Measurements from ENCODE around the gene SPRY1. TPM values are rescaled to one million over a fixed set of nuclear protein-coding genes. Genes with fewer than 3 reads are reported as not detected.

The SPRY1 gene
- total and polyA plus RNA-seq, 9 of the 15 experiments (the other 6 are each of a cell fraction or from before 2014, with no cell fraction given) = 0.18 to 1.9 (median 0.45) TPM; not detected in 1

DNA sequence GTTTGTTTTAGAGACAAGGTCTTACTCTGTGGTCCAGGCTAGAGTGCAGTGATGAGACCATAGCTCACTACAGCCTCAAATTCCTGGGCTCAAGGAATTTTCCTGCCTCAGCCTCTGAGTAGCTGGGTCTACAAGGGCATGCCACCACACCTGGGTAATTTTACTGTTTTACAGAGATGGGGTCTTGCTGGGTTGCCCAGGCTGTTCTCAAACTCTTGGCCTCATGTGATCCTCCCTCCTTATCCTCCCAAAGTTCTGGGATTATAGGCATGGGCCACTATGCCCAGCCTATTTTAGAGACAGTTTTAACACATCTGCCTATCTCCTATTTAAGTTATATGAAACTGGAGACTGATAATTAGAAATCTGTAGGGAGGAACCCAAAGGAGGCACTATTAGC is 53.8 kb downstream of the SPRY1 start:
- DNase-seq (ENCODE audit: extremely low read depth in 1 of 4, low spot score in 3 of 4) = no peak
- Histone ChIP-seq H3K27ac (ENCODE audit: extremely low read depth, low read depth, low read length) (no peak overlapping the region), H4K20me1 (replicated peaks; ENCODE audit: control insufficient read depth, insufficient read depth, low read length) (no peaks in the 10 kb centered on the region), H2AFZ (ENCODE audit: low read depth, low read length) (no peak overlapping the region), H3K27me3 (ENCODE audit: control insufficient read depth in 2 of 2, insufficient read depth in 2 of 2, low read length in 2 of 2) (no peaks in the 10 kb centered on the region), H3K4me2 (ENCODE audit: insufficient read depth, low read length) (no peak overlapping the region), H3K79me2 (ENCODE audit: control insufficient read depth, insufficient read depth, low read length) (no peaks in the 10 kb centered on the region), H3K9me3 (replicated peaks; ENCODE audit: control insufficient read depth, insufficient read depth, low read depth, low read length) (no peaks in the 10 kb centered on the region), H3K4me3 (no peak overlapping the region), H3K36me3 (ENCODE audit: control insufficient read depth, insufficient read depth, low read length) (no peaks in the 10 kb centered on the region), H3K9ac (ENCODE audit: insufficient read depth in 1 of 2, low read depth in 2 of 2, low read length in 2 of 2) (no peak overlapping the region), H3K9me1 (ENCODE audit: control insufficient read depth, insufficient read depth, low read length) (no peaks in the 10 kb centered on the region), H3K4me1 (replicated peaks in 1 of 2; ENCODE audit: control insufficient read depth in 2 of 2, insufficient read depth in 2 of 2, low read length in 2 of 2) (no peaks in the 10 kb centered on the region; a peak in 1 of 5 replicates)
- intact Hi-C loops (cut with micrococcal nuclease) = no loop called here
- FAIRE-seq = no peak
- ATAC-seq = no peak
- TF ChIP-seq, protein P1, sequence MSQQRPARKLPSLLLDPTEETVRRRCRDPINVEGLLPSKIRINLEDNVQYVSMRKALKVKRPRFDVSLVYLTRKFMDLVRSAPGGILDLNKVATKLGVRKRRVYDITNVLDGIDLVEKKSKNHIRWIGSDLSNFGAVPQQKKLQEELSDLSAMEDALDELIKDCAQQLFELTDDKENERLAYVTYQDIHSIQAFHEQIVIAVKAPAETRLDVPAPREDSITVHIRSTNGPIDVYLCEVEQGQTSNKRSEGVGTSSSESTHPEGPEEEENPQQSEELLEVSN (IDR thresholded peaks at IDR 0.05; ENCODE audit: borderline replicate concordance in 1 of 2, extremely low read depth in 1 of 2, insufficient read depth in 1 of 2, insufficient read length in 1 of 2, low read depth in 1 of 2, low read length in 1 of 2, poor library complexity in 1 of 2, severe bottlenecking in 1 of 2) = no peak
- TF ChIP-seq PRMT5 (CRISPR knock-in tag; IDR thresholded peaks at IDR 0.05) = no peak
- no TSS peak for BruUV-seq (replicated peaks)
- in situ Hi-C loops (cut with MboI) = no loop called here
- CTCF ChIA-PET (ENCODE audit: low intra/inter-chr PET ratio) = no interaction called here
- POLR2A ChIA-PET = interaction anchor here (0.6 kb wide), 1 partner anchor 377 kb away, joined by 3 read pairs; no protein-coding TSS in a partner anchor

DNA sequence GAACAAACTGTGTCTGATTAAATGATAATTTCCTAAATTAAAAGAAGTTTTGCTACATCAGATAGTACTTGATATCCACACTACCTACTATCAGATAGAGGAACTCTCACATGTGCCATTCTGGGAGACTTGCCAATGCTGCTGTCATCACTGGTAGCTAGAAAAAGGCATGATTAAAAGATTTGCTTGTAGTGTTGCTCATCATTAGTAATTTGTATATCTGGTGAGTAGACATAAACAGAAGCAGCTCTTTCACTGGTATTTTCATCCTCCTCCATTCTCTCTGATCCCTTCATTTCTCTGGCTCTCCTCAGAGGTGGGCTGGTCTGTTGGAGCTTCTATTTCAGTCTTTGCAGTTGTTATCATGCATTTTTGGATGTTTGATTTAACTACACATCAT is 56.0 kb downstream of the SPRY1 start:
- TF ChIP-seq PCBP2 (IDR thresholded peaks at IDR 0.05; ENCODE audit: low read depth, low read length, poor library complexity, severe bottlenecking) (no peak), FOSL1 (tag; conservative IDR thresholded peaks at IDR 0.05) (0 out of 2 replicates have a peak, but pooled peaks have one; percentile 22), ETS1 (conservative IDR thresholded peaks at IDR 0.05; ENCODE audit: control insufficient read depth, low read depth, low read length) (no peak), MCM2 (IDR thresholded peaks at IDR 0.05; ENCODE audit: low read depth) (no peak), HNRNPL (IDR thresholded peaks at IDR 0.05; ENCODE audit: low read depth, low read length) (no peak), TCFL5 (CRISPR knock-in tag; conservative IDR thresholded peaks at IDR 0.05) (no peak), ZFP30 (CRISPR knock-in tag; IDR thresholded peaks at IDR 0.05; ENCODE audit: borderline replicate concordance) (no peak)
- DNase-seq (ENCODE audit: extremely low read depth in 1 of 4, low spot score in 3 of 4) = no peak
- no peaks in the 10 kb centered on the region for H3K9me3 ChIP-seq (replicated peaks; ENCODE audit: control insufficient read depth, insufficient read depth, low read depth, low read length)
- H3K27ac ChIP-seq (ENCODE audit: extremely low read depth, low read depth, low read length) = no peak overlapping the region
- H3K36me3 ChIP-seq (ENCODE audit: control insufficient read depth, insufficient read depth, low read length) = no peaks in the 10 kb centered on the region
- no peak overlapping the region for H3K4me3 ChIP-seq
- H2AFZ ChIP-seq (ENCODE audit: low read depth, low read length) = no peak overlapping the region
- POLR2A ChIA-PET = interaction anchor here (0.6 kb wide), 1 partner anchor 224 kb away, joined by 3 read pairs; no protein-coding TSS in a partner anchor
- H3K4me2 ChIP-seq (ENCODE audit: insufficient read depth, low read length) = no peak overlapping the region
- no peaks in the 10 kb centered on the region; a peak in 1 of 5 replicates for H3K4me1 ChIP-seq (replicated peaks in 1 of 2; ENCODE audit: control insufficient read depth in 2 of 2, insufficient read depth in 2 of 2, low read length in 2 of 2)
- BruUV-seq (replicated peaks) = no TSS peak
- no peak for FAIRE-seq
- H3K9ac ChIP-seq (ENCODE audit: insufficient read depth in 1 of 2, low read depth in 2 of 2, low read length in 2 of 2) = no peak overlapping the region
- in situ Hi-C loops (cut with MboI) (no loop called here), intact Hi-C loops (cut with micrococcal nuclease) (no loop called here)
- H3K9me1 ChIP-seq (ENCODE audit: control insufficient read depth, insufficient read depth, low read length) = no peaks in the 10 kb centered on the region
- no peaks in the 10 kb centered on the region for H4K20me1 ChIP-seq (replicated peaks; ENCODE audit: control insufficient read depth, insufficient read depth, low read length)
- CTCF ChIA-PET (ENCODE audit: low intra/inter-chr PET ratio) = no interaction called here
- ATAC-seq = no peak
- H3K79me2 ChIP-seq (ENCODE audit: control insufficient read depth, insufficient read depth, low read length) = no peaks in the 10 kb centered on the region
- no peaks in the 10 kb centered on the region for H3K27me3 ChIP-seq (ENCODE audit: control insufficient read depth in 2 of 2, insufficient read depth in 2 of 2, low read length in 2 of 2)

Data from K562 (cell line).